Coronary artery (tissue), 2 donors: ENCODE results near the gene KRTAP4-12.
"Not testable (repeated sequence)": the region's sequence is repeated elsewhere in the genome, so short reads cannot be mapped to it uniquely, and the experiment has no call there.

Experiments used
- DNase-seq: peaks from one replicate; pipeline ENCODE4 v3.0.0-alpha.2; 2017; ENCODE audit warnings: low spot score
- H3K27ac ChIP-seq, 2 donors: fragments of 200-600 bp; sonication (generic); one replicate each; pipeline ENCODE4 v1.5.1; 2016 to 2019
- H3K4me3 ChIP-seq: fragments of 200-600 bp; sonication (generic); 2 replicates; pipeline ENCODE4 v1.5.1; 2016; ENCODE audit warnings: mild to moderate bottlenecking, moderate library complexity
- CTCF ChIP-seq: fragments of 200-600 bp; sonication (generic); IDR thresholded peaks from one replicate; pipeline ENCODE4 v1.5.1; 2019; ENCODE audit warnings: antibody characterized with exemption

The KRTAP4-12 gene

GRCh38 chr17:41096055-41096454 is 27.9 kb downstream of the KRTAP4-12 start:
- Histone ChIP-seq H3K27ac (no peak overlapping the region), H3K4me3 (no peak overlapping the region)
- DNase-seq = no peak
- no peak for TF ChIP-seq CTCF

DNA sequence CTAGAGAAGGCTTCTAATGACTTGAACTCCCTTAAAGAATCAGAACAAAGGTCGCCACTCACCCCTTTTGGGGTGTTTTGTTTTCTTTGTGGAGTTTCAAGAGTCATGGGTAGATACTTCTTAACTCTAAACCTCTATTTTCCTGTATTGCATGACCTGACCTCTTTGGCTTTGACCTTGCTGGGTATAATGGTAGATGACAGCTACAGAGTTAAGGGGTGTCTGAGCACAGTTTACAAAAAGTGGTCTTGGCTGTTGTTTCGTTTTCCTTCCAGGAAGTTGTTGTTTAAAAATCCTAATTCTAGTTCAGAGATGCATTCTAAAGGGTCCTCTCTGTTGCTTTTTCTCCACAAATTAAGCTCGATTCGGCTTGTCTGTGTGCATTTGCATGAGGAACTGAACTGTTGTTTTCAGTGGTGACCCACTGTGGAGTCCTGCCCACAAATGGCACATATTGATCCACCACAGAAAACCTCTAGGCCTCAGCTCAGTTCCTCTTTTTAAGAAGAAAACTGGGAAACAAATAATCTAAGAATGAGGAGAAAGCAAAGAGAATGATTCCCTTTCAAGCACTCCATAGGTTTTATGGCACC is 35.1 kb downstream of the KRTAP4-12 start:
- not testable (repeated sequence) for H3K27ac ChIP-seq, DNase-seq, H3K4me3 ChIP-seq

- H3K4me3 ChIP-seq, H3K27ac ChIP-seq, DNase-seq: not testable (repeated sequence)
Observed at GRCh38 chr17:41084100-41084856, 39.7 kb downstream of the KRTAP4-12 start, which contains the start of gene KRTAP4-7. Gene KRTAP4-7 (plus strand): TSS chr17:41084150. CDS start chr17:41084207, 57 bp downstream.

DNA sequence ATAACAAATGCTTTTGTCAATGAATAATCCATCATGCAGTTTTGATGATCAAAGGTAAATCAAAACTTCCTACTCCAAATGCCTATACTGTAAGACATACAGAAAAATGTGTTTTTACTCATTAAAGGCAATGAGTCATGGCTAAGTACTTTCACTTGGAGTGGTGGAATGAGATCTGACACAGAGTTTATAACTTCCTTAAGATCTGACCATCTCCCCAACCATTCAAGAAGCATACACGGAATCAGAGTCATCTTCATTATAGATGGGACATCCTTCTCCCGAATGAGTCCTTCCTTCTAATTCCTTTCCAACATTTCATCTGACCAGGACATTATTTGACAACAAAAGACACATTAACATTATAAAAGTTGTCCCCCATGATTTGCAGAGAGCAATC is 40.6 kb downstream of the KRTAP4-12 start:
- H3K27ac ChIP-seq, H3K4me3 ChIP-seq, DNase-seq: not testable (repeated sequence)

GRCh38 chr17:41082626-41083025 is 41.4 kb downstream of the KRTAP4-12 start:
- no peak overlapping the region for H3K27ac ChIP-seq
- no peak for DNase-seq
- H3K4me3 ChIP-seq = no peak overlapping the region
- no peak for TF ChIP-seq CTCF

DNA sequence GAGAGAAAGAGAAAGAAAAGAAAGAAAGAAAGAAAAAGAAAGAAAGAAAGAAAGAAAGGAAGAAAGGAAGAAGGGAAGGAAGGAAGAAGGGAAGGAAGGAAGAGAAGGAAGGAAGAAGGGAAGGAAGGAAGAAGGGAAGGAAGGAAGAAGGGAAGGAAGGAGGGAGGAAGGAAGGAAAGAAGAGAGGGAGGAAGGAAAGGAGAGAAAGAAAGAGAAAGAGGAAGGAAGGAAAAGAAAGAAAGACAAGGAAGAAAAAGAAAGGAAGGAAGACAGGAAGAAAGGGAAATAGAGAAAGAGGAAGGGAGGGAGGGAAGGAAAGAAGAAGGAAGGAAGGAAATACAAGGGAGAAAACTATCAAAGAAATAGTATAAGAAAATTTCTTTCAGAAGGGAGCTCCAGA is 47.2 kb downstream of the KRTAP4-12 start:
- DNase-seq = no peak
- Histone ChIP-seq H3K4me3 (no peak overlapping the region), H3K27ac (no peak overlapping the region)
- TF ChIP-seq CTCF = no peak

DNA sequence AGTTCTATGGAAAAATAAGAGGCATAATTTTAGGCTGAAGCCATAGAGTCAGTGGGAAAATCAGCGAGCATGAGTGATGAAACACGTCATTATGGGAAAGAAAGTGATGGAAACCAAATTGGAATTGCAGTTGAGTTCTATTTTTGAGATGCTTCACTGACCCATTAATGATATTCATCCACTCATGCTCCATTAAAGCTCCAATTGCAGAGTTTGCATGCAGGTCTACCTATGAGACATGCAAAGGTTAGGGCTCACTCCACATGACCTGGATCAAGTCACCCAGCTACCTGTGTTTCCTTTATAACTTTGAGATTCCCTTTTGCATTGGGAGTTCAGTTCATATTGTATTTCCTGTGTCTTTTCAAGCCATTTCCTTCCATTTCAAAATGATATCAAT is 50.3 kb downstream of the KRTAP4-12 start:
- Histone ChIP-seq H3K27ac (no peak overlapping the region), H3K4me3 (no peak overlapping the region)
- no peak for DNase-seq
- TF ChIP-seq CTCF = no peak
